Esophagus squamous epithelium (tissue), 5 donors: ENCODE results near the gene ROMO1. TPM values are rescaled to one million over a fixed set of nuclear protein-coding genes. Genes with fewer than 3 reads are reported as not detected.
A peak's percentile ranks its signal among the peaks of the same experiment; 100 is the strongest.

Experiments
- DNase-seq: peaks from one replicate; lab custom pipeline; 2025; lab: John Stamatoyannopoulos, UW
- H3K27ac ChIP-seq, 4 donors: fragments of 200-600 bp; sonication (generic); one replicate each; pipeline ENCODE4 v1.5.1; 2016 to 2019; ENCODE audit warnings: mild to moderate bottlenecking in 1 of 4
- H3K27me3 ChIP-seq, 4 donors: fragments of 200-600 bp; sonication (generic); 1 replicate in 3 of 4; 2 replicates in 1 of 4; pipeline versions ENCODE4 v1.5.1 to v1.6.0; 2017 to 2021; ENCODE audit warnings: antibody characterized with exemption in 1 of 4
- H3K36me3 ChIP-seq, 3 donors: fragments of 200-600 bp; sonication (generic); one replicate each; pipeline ENCODE4 v1.5.1; 2016 to 2019
- H3K4me1 ChIP-seq, 3 donors: fragments of 200-600 bp; sonication (generic); one replicate each; pipeline ENCODE4 v1.5.1; 2017 to 2019
- H3K4me3 ChIP-seq, 4 donors: fragments of 200-600 bp; sonication (generic); 1 replicate in 3 of 4; 2 replicates in 1 of 4; pipeline ENCODE4 v1.5.1; 2016 to 2019; ENCODE audit warnings: mild to moderate bottlenecking in 2 of 4, moderate library complexity in 1 of 4
- H3K9me3 ChIP-seq, 3 donors: fragments of 200-600 bp; sonication (generic); one replicate each; pipeline ENCODE4 v1.5.1; 2016 to 2019
- POLR2A ChIP-seq, 4 donors: fragments of 450-650 bp; IDR thresholded peaks; one replicate each; pipeline ENCODE4 v1.6.1; 2017; ENCODE audit warnings: antibody characterized with exemption in 4 of 4, mild to moderate bottlenecking in 4 of 4, moderate library complexity in 3 of 4
- WGBS, 2 donors: methylation state at CpG; one replicate each; pipeline ENCODE4 v1.1.5; 2018; 5-methylcytosine and 5-hydroxymethylcytosine counted together
- intact Hi-C: fragments of 100-400 bp; cut with DNase I; formaldehyde crosslinking; loops from one replicate; pipeline ENCODE4 v1.15.0; 2022
- total RNA-seq, 4 donors: library from RNA; depleted of rRNA; stranded (reverse); fragments of >200 nt; gene quantifications; one replicate each; pipeline ENCODE4 v1.1.0, GENCODE V29; 2016
- TF ChIP-seq, protein P1 (sequence below), 6 experiments: fragments of 450-650 bp in 4 of 6; fragments of 200-600 bp in 2 of 6; sonication (generic) in 2 of 6; IDR thresholded peaks; one replicate each; pipeline ENCODE4 v1.5.1; 2016 to 2019; ENCODE audit warnings: antibody characterized with exemption in 6 of 6, mild to moderate bottlenecking in 4 of 6, moderate library complexity in 4 of 6
- donor health status: DM: yes; HTN: yes; CAD: no.

Gene ROMO1
- total RNA-seq, 4 donors from 2014 or later, result 178 to 290 (median 228) TPM

DNA sequence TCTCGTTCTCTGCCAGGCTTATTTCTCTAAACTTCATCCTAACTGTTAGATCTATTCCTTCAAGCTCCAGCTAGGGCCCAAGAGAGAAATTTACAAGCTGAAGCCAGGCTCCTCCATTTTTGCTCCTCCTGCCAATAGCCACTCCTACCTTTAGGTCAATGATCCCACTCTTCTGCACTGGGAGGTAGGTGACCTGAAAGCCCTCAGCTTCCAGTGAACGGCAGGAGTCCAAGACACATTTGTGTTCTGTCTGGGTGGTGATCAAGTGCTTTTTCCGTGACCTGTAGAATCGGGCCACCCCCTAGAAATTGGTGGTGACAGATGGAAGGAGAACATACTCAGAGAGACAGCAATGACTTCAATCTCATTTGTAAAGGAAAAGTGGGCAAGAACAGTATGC is 8.9 kb upstream of the ROMO1 start:
- intact Hi-C loops, result no loop called here
- 89 to 93% methylated on average over 3 to 4 of the region's 4 CpGs for WGBS, 2 donors
- H3K36me3 ChIP-seq, result peaks cover 5 to 100% (median 21%) of the 10 kb centered on the region in 3 donors

DNA sequence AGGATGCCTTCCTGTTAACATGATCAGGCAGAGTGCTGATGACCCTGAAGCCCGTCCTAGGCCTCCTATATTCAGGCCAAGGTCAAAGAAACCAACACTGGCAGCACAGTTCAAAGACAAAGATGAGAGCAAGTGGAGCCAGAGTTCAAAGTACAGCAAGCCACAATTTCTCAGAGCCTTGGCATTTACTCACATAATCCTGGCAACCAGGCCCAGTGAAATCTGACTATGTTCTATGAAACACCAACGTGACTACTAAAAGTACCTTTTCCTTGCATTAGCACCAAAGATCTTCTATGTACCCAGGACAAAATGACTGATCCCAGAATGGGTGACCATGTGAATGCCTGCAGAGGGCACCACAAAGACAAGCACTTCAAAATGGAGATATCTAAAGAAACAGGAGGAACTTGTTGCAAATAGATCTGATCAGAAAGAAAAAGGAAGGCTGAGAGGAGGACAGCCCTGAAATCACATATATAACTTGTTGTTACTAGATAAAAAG is 3.9 kb upstream of the ROMO1 start:
- Histone ChIP-seq H3K9me3 (no peaks in the 10 kb centered on the region), H3K27ac (no peak overlapping the region), H3K36me3 (peaks cover 0 to 71% (median 12%) of the 10 kb centered on the region in 3 donors), H3K27me3 (no peaks in the 10 kb centered on the region), H3K4me3 (no peak overlapping the region), H3K4me1 (peaks cover 11 to 26% (median 17%) of the 10 kb centered on the region in 3 donors)
- intact Hi-C loops, result no loop called here
- DNase-seq, result no peak
- 75% methylated on average over 2 of the region's 2 CpGs for WGBS, 2 donors
- TF ChIP-seq POLR2A (IDR thresholded peaks at IDR 0.05), result no peak
- TF ChIP-seq, protein P1, sequence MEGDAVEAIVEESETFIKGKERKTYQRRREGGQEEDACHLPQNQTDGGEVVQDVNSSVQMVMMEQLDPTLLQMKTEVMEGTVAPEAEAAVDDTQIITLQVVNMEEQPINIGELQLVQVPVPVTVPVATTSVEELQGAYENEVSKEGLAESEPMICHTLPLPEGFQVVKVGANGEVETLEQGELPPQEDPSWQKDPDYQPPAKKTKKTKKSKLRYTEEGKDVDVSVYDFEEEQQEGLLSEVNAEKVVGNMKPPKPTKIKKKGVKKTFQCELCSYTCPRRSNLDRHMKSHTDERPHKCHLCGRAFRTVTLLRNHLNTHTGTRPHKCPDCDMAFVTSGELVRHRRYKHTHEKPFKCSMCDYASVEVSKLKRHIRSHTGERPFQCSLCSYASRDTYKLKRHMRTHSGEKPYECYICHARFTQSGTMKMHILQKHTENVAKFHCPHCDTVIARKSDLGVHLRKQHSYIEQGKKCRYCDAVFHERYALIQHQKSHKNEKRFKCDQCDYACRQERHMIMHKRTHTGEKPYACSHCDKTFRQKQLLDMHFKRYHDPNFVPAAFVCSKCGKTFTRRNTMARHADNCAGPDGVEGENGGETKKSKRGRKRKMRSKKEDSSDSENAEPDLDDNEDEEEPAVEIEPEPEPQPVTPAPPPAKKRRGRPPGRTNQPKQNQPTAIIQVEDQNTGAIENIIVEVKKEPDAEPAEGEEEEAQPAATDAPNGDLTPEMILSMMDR (IDR thresholded peaks at IDR 0.05), result no peak

More for the DNA sequence above, 8.9 kb upstream of the ROMO1 start:
- Histone ChIP-seq H3K27ac (no peak overlapping the region), H3K4me3 (no peak overlapping the region), H3K4me1 (no peaks in the 10 kb centered on the region), H3K27me3 (no peaks in the 10 kb centered on the region), H3K9me3 (no peaks in the 10 kb centered on the region)
- TF ChIP-seq POLR2A (IDR thresholded peaks at IDR 0.05), result no peak
- no peak for DNase-seq

DNA sequence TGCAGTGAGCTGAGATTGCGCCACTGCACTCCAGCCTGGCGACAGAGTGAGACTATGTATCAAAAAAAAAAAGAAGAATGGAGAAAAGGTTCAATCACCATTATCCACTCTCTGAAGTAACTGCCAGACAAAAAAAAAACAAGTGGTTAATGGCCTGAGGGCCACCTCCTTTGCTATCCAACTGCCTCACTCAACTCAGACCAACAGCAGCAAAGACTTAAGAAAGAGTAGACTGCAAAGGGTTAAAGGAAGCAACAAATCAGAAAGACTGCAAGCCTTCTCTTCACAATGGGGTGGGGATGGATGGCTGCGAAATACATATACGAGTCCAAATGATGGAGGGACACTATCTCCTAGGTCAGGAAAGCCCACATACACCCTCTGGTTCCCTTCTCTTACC is 3.2 kb upstream of the ROMO1 start:
- 87 to 96% methylated on average over 4 of the region's 4 CpGs for WGBS, 2 donors
- intact Hi-C loops, result no loop called here
- H3K9me3 ChIP-seq, result no peaks in the 10 kb centered on the region
- no peak for DNase-seq
- no peak overlapping the region for H3K27ac ChIP-seq
- no peak for TF ChIP-seq POLR2A (IDR thresholded peaks at IDR 0.05)
- TF ChIP-seq, protein P1 (IDR thresholded peaks at IDR 0.05), result no peak
- peaks cover 0 to 64% (median 11%) of the 10 kb centered on the region in 3 donors for H3K36me3 ChIP-seq
- H3K4me1 ChIP-seq, result peaks cover 14 to 32% (median 21%) of the 10 kb centered on the region in 3 donors
- no peaks in the 10 kb centered on the region for H3K27me3 ChIP-seq
- no peak overlapping the region for H3K4me3 ChIP-seq

DNA sequence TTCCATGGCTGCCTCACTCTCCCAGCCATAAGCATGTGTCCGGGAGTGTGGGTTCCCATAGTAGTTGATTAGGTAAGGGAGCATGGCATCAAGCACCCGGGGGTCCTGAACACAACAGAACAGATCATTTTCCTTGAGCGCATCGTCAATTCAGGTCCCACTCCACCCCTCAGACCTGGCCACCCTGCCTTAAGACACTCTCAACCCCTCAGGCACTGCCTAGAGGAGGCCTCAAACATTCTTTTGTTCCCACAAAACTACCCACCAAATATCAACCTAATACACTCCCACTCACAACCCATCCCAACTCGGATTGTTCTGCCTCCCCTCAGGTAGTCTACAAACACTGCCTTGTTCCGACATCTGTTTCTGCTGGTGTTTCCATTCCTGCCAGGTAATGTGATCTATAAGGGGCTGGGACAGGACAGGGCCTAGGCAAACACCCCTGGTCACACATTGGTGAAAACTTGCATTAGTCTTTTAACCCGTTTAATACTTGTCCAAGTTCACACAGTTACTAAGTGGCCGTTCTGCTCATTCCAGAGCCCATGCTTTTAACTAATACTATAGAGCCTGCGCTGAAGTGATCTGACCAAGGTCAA is 1.4 kb upstream of the ROMO1 start:
- Histone ChIP-seq H3K4me3 (peak overlapping the region; percentile 62 to 97 (median 90)), H3K9me3 (no peaks in the 10 kb centered on the region), H3K36me3 (peaks cover 0 to 64% (median 10%) of the 10 kb centered on the region in 3 donors), H3K27me3 (no peaks in the 10 kb centered on the region), H3K27ac (peak overlapping the region in 1 of 4 donors; percentile 96), H3K4me1 (peaks cover 14 to 39% (median 21%) of the 10 kb centered on the region in 3 donors)
- TF ChIP-seq POLR2A (IDR thresholded peaks at IDR 0.05), result no peak
- TF ChIP-seq, protein P1 (IDR thresholded peaks at IDR 0.05), result no peak
- no peak for DNase-seq
- 70 to 71% methylated on average over 9 of the region's 9 CpGs for WGBS, 2 donors
- intact Hi-C loops, result no loop called here

DNA sequence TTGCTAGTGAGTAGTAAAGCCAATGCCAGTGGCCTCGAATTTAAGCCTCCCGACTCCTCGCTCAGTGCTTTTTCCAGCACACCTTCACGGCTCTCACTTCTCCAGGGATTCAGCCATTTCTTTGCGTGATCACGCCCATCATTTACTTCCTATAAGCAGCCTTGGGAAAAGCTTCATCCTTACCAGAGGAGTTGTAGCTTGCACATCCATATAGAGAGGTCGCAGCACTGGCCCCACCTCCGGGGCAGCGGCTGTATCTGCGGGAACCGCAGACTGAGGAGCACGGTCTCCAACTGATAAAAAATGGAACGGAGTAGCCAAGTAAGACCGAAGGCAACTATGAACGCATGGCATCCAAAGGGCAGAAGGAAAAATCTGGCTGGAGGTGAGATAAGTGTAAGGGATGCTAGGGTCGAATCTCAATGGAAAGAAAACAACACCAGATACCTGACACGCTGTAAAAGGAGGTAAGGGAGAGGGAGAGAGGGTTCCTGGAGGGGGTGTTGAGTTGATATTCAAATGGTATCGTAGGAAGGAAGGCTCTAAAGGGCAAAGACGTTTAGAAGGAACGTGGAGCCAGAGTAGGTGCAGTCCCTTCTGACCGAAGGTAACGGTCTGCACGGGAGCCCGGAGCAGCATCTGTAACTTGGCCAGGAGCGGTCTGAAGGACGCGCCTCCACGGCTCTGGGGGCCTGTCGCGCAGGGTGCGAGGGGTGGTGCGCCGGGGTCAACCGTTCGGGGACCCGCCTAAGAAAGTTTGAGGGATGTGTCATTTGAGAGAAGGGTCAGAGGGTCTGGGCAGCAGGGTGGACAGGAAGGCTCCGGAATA is 693 bp upstream of the ROMO1 start:
- Histone ChIP-seq H3K9me3 (no peaks in the 10 kb centered on the region), H3K4me1 (peaks cover 14 to 39% (median 21%) of the 10 kb centered on the region in 3 donors), H3K4me3 (peak overlapping the region; percentile 62 to 97 (median 90)), H3K27ac (peak overlapping the region; percentile 89 to 98 (median 96)), H3K36me3 (peaks cover 4 to 64% (median 10%) of the 10 kb centered on the region in 3 donors), H3K27me3 (no peaks in the 10 kb centered on the region)
- intact Hi-C loops, result no loop called here
- no peak for TF ChIP-seq POLR2A (IDR thresholded peaks at IDR 0.05)
- TF ChIP-seq, protein P1 (IDR thresholded peaks at IDR 0.05), result no peak
- DNase-seq, result no peak
- WGBS, 2 donors, result 5 to 10% methylated on average over 24 to 35 of the region's 37 CpGs
